Panc1 (cell line): ENCODE results near the gene HYAL1. TPM values are rescaled to one million over a fixed set of nuclear protein-coding genes. Genes with fewer than 3 reads are reported as not detected.

Experiments
- ATAC-seq: fragments of 200-7000 bp; cut with Tn5 transposase; 2 replicates; pipeline ENCODE4 v1.9.1; 2020; ENCODE audit warnings: mild to moderate bottlenecking, moderate library complexity
- BruUV-seq: library from RNA; stranded (reverse); fragments of 400-500 nt; replicated peaks from 2 replicates; lab custom pipeline; 2021; lab: Mats Ljungman, UMichigan
- CTCF ChIA-PET: fragments of 300-600 bp; sonication (Branson Sonifier 250); formaldehyde crosslinking; loops from one replicate; lab custom pipeline; 2022; ENCODE audit warnings: antibody characterized with exemption; lab: Charles Lee
- POLR2A ChIA-PET: fragments of 300-600 bp; sonication (Branson Sonifier 250); formaldehyde crosslinking; loops from one replicate; lab custom pipeline; 2022; ENCODE audit warnings: antibody characterized with exemption; lab: Charles Lee
- DNase-seq: peaks from one replicate; pipeline ENCODE4 v3.0.0-alpha.2; 2010; ENCODE audit warnings: low read depth, low spot score
- H3K27ac ChIP-seq: 2 replicates; pipeline ENCODE4 v1.5.1; 2011; ENCODE audit warnings: mild to moderate bottlenecking, low read length, inconsistent platforms
- H3K27me3 ChIP-seq: fragments of 200-500 bp; sonication (Bioruptor generic); 2 replicates; pipeline ENCODE4 v1.6.0; 2014; ENCODE audit warnings: low read length, inconsistent platforms; ENCODE audit not compliant: control insufficient read depth, insufficient read depth
- H3K36me3 ChIP-seq: fragments of 200-500 bp; sonication (Bioruptor generic); 2 replicates; pipeline ENCODE4 v1.5.1; 2014; ENCODE audit warnings: inconsistent platforms, mild to moderate bottlenecking, low read length, moderate library complexity; ENCODE audit not compliant: control insufficient read depth, insufficient read depth
- H3K4me1 ChIP-seq: 2 replicates; pipeline ENCODE4 v1.5.1; 2011; ENCODE audit warnings: inconsistent platforms, mild to moderate bottlenecking, low read length, moderate library complexity; ENCODE audit not compliant: control insufficient read depth, insufficient read depth
- H3K4me3 ChIP-seq, 2 experiments: 2 replicates each; pipeline ENCODE4 v1.5.1; 2011 to 2012; ENCODE audit warnings: low read depth in 2 of 2, low read length in 2 of 2, mild to moderate bottlenecking in 2 of 2, inconsistent platforms in 1 of 2, moderate library complexity in 1 of 2
- H3K9me3 ChIP-seq: fragments of 200-500 bp; sonication (Bioruptor generic); 2 replicates; pipeline ENCODE4 v1.5.1; 2014; ENCODE audit warnings: low read depth, mild to moderate bottlenecking, inconsistent platforms, low read length, moderate library complexity; ENCODE audit not compliant: control insufficient read depth, insufficient read depth
- CTCF ChIP-seq: fragments of 450-650 bp; IDR thresholded peaks from 2 replicates; pipeline ENCODE4 v1.5.1; 2017; ENCODE audit warnings: mild to moderate bottlenecking
- POLR2AphosphoS5 ChIP-seq: IDR thresholded peaks from 2 replicates; pipeline ENCODE4 v1.6.1; 2012; ENCODE audit warnings: mild to moderate bottlenecking, low read depth, low read length, moderate library complexity
- SIN3A ChIP-seq: IDR thresholded peaks from 2 replicates; pipeline ENCODE4 v1.6.1; 2012; ENCODE audit warnings: low read depth, mild to moderate bottlenecking, low read length, moderate library complexity, borderline replicate concordance; ENCODE audit not compliant: insufficient read depth
- TCF7L2 ChIP-seq: IDR thresholded peaks from 2 replicates; pipeline ENCODE4 v1.6.1; 2011; ENCODE audit warnings: mild to moderate bottlenecking, low read depth, low read length, inconsistent platforms
- in situ Hi-C: cut with HindIII; loops from 2 replicates; pipeline ENCODE4 v1.10.0; 2016; ENCODE audit warnings: low sequenced_read_pairs, low pct_unique_long_range_greater_than_20kb
- intact Hi-C: fragments of 100-400 bp; cut with micrococcal nuclease; formaldehyde crosslinking; loops from one replicate; pipeline ENCODE4 v1.10.0; 2022; ENCODE audit not compliant: unreplicated experiment
- total RNA-seq: library from RNA; stranded (reverse); gene quantifications from one replicate; pipeline ENCODE4 v1.2.1, GENCODE V29; 2021; ENCODE audit not compliant: unreplicated experiment
- TF ChIP-seq, protein P1 (sequence below), 2 experiments: IDR thresholded peaks; 2 replicates each; pipeline ENCODE4 v1.6.1; 2011 to 2012; ENCODE audit warnings: low read depth in 2 of 2, control low read depth in 1 of 2, low read length in 1 of 2, mild to moderate bottlenecking in 1 of 2, moderate library complexity in 1 of 2; ENCODE audit not compliant: insufficient read depth in 1 of 2

HYAL1 gene
- total RNA-seq, 1 experiment from 2014 or later = 0.18 TPM

GRCh38 chr3:50269977-50270413 lies 33.4 kb downstream of the HYAL1 start:
- TF ChIP-seq TCF7L2 = no peak
- TF ChIP-seq POLR2AphosphoS5 = no peak
- TF ChIP-seq SIN3A = no peak
- TF ChIP-seq, protein P1, sequence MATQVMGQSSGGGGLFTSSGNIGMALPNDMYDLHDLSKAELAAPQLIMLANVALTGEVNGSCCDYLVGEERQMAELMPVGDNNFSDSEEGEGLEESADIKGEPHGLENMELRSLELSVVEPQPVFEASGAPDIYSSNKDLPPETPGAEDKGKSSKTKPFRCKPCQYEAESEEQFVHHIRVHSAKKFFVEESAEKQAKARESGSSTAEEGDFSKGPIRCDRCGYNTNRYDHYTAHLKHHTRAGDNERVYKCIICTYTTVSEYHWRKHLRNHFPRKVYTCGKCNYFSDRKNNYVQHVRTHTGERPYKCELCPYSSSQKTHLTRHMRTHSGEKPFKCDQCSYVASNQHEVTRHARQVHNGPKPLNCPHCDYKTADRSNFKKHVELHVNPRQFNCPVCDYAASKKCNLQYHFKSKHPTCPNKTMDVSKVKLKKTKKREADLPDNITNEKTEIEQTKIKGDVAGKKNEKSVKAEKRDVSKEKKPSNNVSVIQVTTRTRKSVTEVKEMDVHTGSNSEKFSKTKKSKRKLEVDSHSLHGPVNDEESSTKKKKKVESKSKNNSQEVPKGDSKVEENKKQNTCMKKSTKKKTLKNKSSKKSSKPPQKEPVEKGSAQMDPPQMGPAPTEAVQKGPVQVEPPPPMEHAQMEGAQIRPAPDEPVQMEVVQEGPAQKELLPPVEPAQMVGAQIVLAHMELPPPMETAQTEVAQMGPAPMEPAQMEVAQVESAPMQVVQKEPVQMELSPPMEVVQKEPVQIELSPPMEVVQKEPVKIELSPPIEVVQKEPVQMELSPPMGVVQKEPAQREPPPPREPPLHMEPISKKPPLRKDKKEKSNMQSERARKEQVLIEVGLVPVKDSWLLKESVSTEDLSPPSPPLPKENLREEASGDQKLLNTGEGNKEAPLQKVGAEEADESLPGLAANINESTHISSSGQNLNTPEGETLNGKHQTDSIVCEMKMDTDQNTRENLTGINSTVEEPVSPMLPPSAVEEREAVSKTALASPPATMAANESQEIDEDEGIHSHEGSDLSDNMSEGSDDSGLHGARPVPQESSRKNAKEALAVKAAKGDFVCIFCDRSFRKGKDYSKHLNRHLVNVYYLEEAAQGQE (IDR thresholded peaks at IDR 0.05; ENCODE audit: insufficient read depth in 1 of 2, low read depth in 2 of 2, low read length in 1 of 2) = no peak
- no peak for TF ChIP-seq CTCF

GRCh38 chr3:50269460-50269859 lies 33.9 kb downstream of the HYAL1 start:
- H3K4me1 ChIP-seq = peaks cover 8% of the 10 kb centered on the region
- POLR2A ChIA-PET = no interaction called here
- intact Hi-C loops = loop anchor here (10.0 kb wide), 1 partner anchor 75 kb away; the partner anchor contains the start of gene GNAT1
- CTCF ChIA-PET = no interaction called here
- DNase-seq (no peak), ATAC-seq (no peak)
- H3K27ac ChIP-seq = no peak overlapping the region
- no peak overlapping the region for H3K4me3 ChIP-seq
- no peaks in the 10 kb centered on the region for H3K9me3 ChIP-seq
- in situ Hi-C loops = no loop called here
- no peaks in the 10 kb centered on the region for H3K36me3 ChIP-seq
- TF ChIP-seq POLR2AphosphoS5 = no peak
- TF ChIP-seq SIN3A = no peak
- no peak for TF ChIP-seq TCF7L2
- no peak for TF ChIP-seq CTCF
- TF ChIP-seq, protein P1 (IDR thresholded peaks at IDR 0.05; ENCODE audit: insufficient read depth in 1 of 2, low read depth in 2 of 2, low read length in 1 of 2) = no peak
- BruUV-seq = no TSS peak
- H3K27me3 ChIP-seq = no peaks in the 10 kb centered on the region

More at GRCh38 chr3:50269977-50270413, 33.4 kb downstream of the HYAL1 start:
- DNase-seq (no peak), ATAC-seq (no peak)
- no peak overlapping the region for H3K27ac ChIP-seq
- ChIA-PET POLR2A (no interaction called here), CTCF (interaction anchor here (0.6 kb wide), 1 partner anchor 43 kb away, joined by 5 read pairs; no protein-coding TSS in a partner anchor)
- no peak overlapping the region for H3K4me3 ChIP-seq
- intact Hi-C loops = loop anchor here (10.0 kb wide), 1 partner anchor 75 kb away; the partner anchor contains the start of gene GNAT1
- BruUV-seq = no TSS peak
- H3K9me3 ChIP-seq = no peaks in the 10 kb centered on the region
- in situ Hi-C loops = no loop called here
- no peaks in the 10 kb centered on the region for H3K27me3 ChIP-seq
- peaks cover 8% of the 10 kb centered on the region for H3K4me1 ChIP-seq
- no peaks in the 10 kb centered on the region for H3K36me3 ChIP-seq
